Measurements from ENCODE around the gene GNAS-AS1.

DNA sequence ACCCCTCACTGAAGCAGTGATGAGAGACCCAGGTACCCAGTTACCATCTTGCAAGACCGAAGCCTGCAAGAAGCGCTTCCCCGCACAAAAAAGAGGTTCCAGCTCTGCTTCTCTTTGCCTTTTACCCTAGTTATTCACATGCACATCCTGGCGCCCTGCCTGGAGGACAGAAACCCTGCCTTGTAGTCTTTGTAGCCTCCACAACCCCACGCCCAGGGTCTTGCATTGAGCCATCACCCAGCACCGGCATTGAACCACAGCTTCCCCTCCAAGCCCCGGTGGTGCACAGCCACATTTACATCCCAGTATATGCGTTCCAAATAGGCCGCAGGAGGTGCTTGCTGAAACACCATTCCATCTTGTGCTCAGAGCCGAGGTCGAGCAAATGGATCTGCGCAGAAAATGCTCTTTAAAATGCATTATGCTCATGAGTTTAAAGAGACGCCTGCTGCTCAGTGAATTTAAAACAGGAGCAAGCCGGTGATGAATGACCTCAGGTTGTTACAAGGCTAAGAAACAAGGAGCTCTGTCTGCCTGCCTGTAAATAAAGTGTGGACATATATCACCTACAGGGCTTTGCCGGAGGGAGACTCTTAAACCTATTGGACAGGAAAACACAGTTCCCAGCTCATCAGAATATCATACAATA lies 61.7 kb downstream of the GNAS-AS1 start:
- TF ChIP-seq, protein P1, sequence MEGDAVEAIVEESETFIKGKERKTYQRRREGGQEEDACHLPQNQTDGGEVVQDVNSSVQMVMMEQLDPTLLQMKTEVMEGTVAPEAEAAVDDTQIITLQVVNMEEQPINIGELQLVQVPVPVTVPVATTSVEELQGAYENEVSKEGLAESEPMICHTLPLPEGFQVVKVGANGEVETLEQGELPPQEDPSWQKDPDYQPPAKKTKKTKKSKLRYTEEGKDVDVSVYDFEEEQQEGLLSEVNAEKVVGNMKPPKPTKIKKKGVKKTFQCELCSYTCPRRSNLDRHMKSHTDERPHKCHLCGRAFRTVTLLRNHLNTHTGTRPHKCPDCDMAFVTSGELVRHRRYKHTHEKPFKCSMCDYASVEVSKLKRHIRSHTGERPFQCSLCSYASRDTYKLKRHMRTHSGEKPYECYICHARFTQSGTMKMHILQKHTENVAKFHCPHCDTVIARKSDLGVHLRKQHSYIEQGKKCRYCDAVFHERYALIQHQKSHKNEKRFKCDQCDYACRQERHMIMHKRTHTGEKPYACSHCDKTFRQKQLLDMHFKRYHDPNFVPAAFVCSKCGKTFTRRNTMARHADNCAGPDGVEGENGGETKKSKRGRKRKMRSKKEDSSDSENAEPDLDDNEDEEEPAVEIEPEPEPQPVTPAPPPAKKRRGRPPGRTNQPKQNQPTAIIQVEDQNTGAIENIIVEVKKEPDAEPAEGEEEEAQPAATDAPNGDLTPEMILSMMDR (IDR thresholded peaks at IDR 0.05) = no peak
- TF ChIP-seq EP300 (IDR thresholded peaks at IDR 0.05) (no peak), POLR2AphosphoS5 (IDR thresholded peaks at IDR 0.05) (no peak)
